CD14-positive monocyte (primary cell): ENCODE data around the gene ABCG2. TPM values are rescaled to one million over a fixed set of nuclear protein-coding genes. Genes with fewer than 3 reads are reported as not detected.

ENCODE experiments used
- DNase-seq, 3 donors: peaks; one replicate each; pipeline ENCODE4 v3.0.0-alpha.2; 2011 to 2022
- H2AFZ ChIP-seq: 2 replicates; pipeline ENCODE4 v1.6.0; 2012; ENCODE audit warnings: mild to moderate bottlenecking, low read depth, low read length, inconsistent platforms; ENCODE audit not compliant: insufficient read depth, poor library complexity, severe bottlenecking
- H3K27ac ChIP-seq, 2 donors: 1 replicate in 1 of 2; 2 replicates in 1 of 2; pipeline ENCODE4 v1.5.1; 2012 to 2013; ENCODE audit warnings: low read length in 2 of 2, control low read depth in 1 of 2, inconsistent platforms in 1 of 2, low read depth in 1 of 2, mild to moderate bottlenecking in 1 of 2
- H3K27me3 ChIP-seq, 2 donors: one replicate each; pipeline versions ENCODE4 v1.6.0 to v1.6.1; 2011 to 2013; ENCODE audit warnings: low read length in 2 of 2; ENCODE audit not compliant: control insufficient read depth in 2 of 2, insufficient read depth in 2 of 2
- H3K36me3 ChIP-seq, 2 donors: replicated peaks in 1 of 2; 1 replicate in 1 of 2; 2 replicates in 1 of 2; pipeline versions ENCODE4 v1.5.1 to v1.6.1; 2012 to 2013; ENCODE audit warnings: low read length in 2 of 2, control low read depth in 1 of 2, inconsistent platforms in 1 of 2, mild to moderate bottlenecking in 1 of 2; ENCODE audit not compliant: insufficient read depth in 2 of 2, control insufficient read depth in 1 of 2
- H3K4me1 ChIP-seq, 2 donors: 1 replicate in 1 of 2; 2 replicates in 1 of 2; pipeline versions ENCODE4 v1.5.1 to v1.6.1; 2012 to 2013; ENCODE audit warnings: low read length in 2 of 2, control low read depth in 1 of 2, inconsistent platforms in 1 of 2, mild to moderate bottlenecking in 1 of 2, moderate library complexity in 1 of 2; ENCODE audit not compliant: insufficient read depth in 2 of 2, control insufficient read depth in 1 of 2
- H3K4me2 ChIP-seq: replicated peaks from 2 replicates; pipeline ENCODE3; 2012; ENCODE audit warnings: low read length, moderate library complexity, mild to moderate bottlenecking; ENCODE audit not compliant: poor library complexity, severe bottlenecking; ENCODE audit errors: extremely low read depth
- H3K4me3 ChIP-seq, 3 experiments: fragments of 200-600 bp in 1 of 3; sonication (generic) in 1 of 3; replicated peaks in 1 of 3; 1 replicate in 2 of 3; 2 replicates in 1 of 3; pipeline ENCODE4 v1.5.1; 2011 to 2013; ENCODE audit warnings: low read length in 3 of 3, mild to moderate bottlenecking in 3 of 3, control low read depth in 2 of 3, low read depth in 2 of 3, inconsistent platforms in 1 of 3, moderate library complexity in 1 of 3
- H3K79me2 ChIP-seq: 2 replicates; pipeline ENCODE4 v1.6.0; 2012; ENCODE audit warnings: mild to moderate bottlenecking, control low read depth, inconsistent platforms, low read length, moderate library complexity; ENCODE audit not compliant: insufficient read depth
- H3K9ac ChIP-seq: 2 replicates; pipeline ENCODE4 v1.6.0; 2017; ENCODE audit warnings: low read length, mild to moderate bottlenecking; ENCODE audit not compliant: insufficient read depth, poor library complexity, severe bottlenecking
- H3K9me3 ChIP-seq, 2 donors: replicated peaks in 1 of 2; 1 replicate in 1 of 2; 2 replicates in 1 of 2; pipeline versions ENCODE4 v1.5.1 to v1.6.1; 2012 to 2013; ENCODE audit warnings: low read length in 2 of 2, control low read depth in 1 of 2; ENCODE audit not compliant: control insufficient read depth in 1 of 2, insufficient read depth in 1 of 2
- H4K20me1 ChIP-seq: 2 replicates; pipeline ENCODE4 v1.6.0; 2012; ENCODE audit warnings: mild to moderate bottlenecking, low read length, control low read depth, moderate library complexity; ENCODE audit not compliant: insufficient read depth
- H3K27ac Mint-ChIP-seq, 7 donors: one replicate each; pipeline ENCODE4 v1.8.0; 2020; ENCODE audit warnings: mild to moderate bottlenecking in 7 of 7, mixed read lengths in 7 of 7, moderate library complexity in 6 of 7, inconsistent platforms in 2 of 7
- H3K27me3 Mint-ChIP-seq, 3 donors: one replicate each; pipeline ENCODE4 v1.8.0; 2021 to 2022; ENCODE audit warnings: low read depth in 3 of 3, mild to moderate bottlenecking in 3 of 3, mixed read lengths in 3 of 3, moderate library complexity in 3 of 3, inconsistent platforms in 1 of 3
- H3K36me3 Mint-ChIP-seq, 2 donors: one replicate each; pipeline ENCODE4 v1.8.0; 2020; ENCODE audit warnings: mixed read lengths in 2 of 2, inconsistent platforms in 1 of 2, mild to moderate bottlenecking in 1 of 2
- H3K4me1 Mint-ChIP-seq: one replicate; pipeline ENCODE4 v1.8.0; 2020; ENCODE audit warnings: mild to moderate bottlenecking, mixed read lengths
- H3K4me3 Mint-ChIP-seq, 2 donors: one replicate each; pipeline ENCODE4 v1.8.0; 2020; ENCODE audit warnings: mild to moderate bottlenecking in 2 of 2, mixed read lengths in 2 of 2, moderate library complexity in 1 of 2
- H3K9me3 Mint-ChIP-seq, 7 donors: one replicate each; pipeline ENCODE4 v1.8.0; 2020 to 2022; ENCODE audit warnings: mixed read lengths in 7 of 7, mild to moderate bottlenecking in 6 of 7, moderate library complexity in 6 of 7, inconsistent platforms in 2 of 7
- CTCF ChIP-seq: fragments of 200-600 bp; IDR thresholded peaks from one replicate; pipeline ENCODE4 v1.8.0; 2022; ENCODE audit warnings: antibody characterized with exemption, mild to moderate bottlenecking
- WGBS: methylation state at CpG from one replicate; pipeline ENCODE4 v1.1.5; 2013; ENCODE audit warnings: missing lambda C conversion rate; ENCODE audit not compliant: insufficient coverage; 5-methylcytosine and 5-hydroxymethylcytosine counted together
- intact Hi-C, 2 donors: fragments of 100-400 bp; cut with micrococcal nuclease; formaldehyde crosslinking; loops; one replicate each; pipeline versions ENCODE4 v1.15.0 to v1.15.1; 2023
- polyA plus RNA-seq, 3 donors: library from polyadenylated mRNA; depleted of rRNA in 1 of 3; unstranded in 2 of 3; stranded (reverse) in 1 of 3; fragments of 300-500 nt in 2 of 3; fragments of >200 nt in 1 of 3; fragmentation: Illumina TruSeq in 2 of 3; gene quantifications; 1 replicate in 2 of 3; 2 replicates in 1 of 3; pipeline ENCODE4 v1.2.3, GENCODE V29; 2012 to 2021

The ABCG2 gene
- polyA plus RNA-seq, 3 donors: not detected

- Mint-ChIP-seq H3K27me3 (peaks cover 8 to 15% (median 8%) of the 10 kb centered on the region in 3 donors), H3K27ac (no peak overlapping the region), H3K4me1 (peaks cover 10% of the 10 kb centered on the region), H3K4me3 (no peak overlapping the region), H3K9me3 (peaks cover 15 to 25% (median 20%) of the 10 kb centered on the region in 7 donors), H3K36me3 (no peaks in the 10 kb centered on the region)
- H3K27me3 ChIP-seq: peaks cover under 1 to 13% of the 10 kb centered on the region in 2 donors
- no peak overlapping the region for H3K4me3 ChIP-seq
- H2AFZ ChIP-seq: no peak overlapping the region
- H3K9me3 ChIP-seq: peaks cover 15 to 18% of the 10 kb centered on the region in 2 donors
- no peaks in the 10 kb centered on the region for H3K36me3 ChIP-seq
- H3K79me2 ChIP-seq: no peaks in the 10 kb centered on the region
- no peak overlapping the region for H3K27ac ChIP-seq
- no peak for TF ChIP-seq CTCF
- no peaks in the 10 kb centered on the region for H4K20me1 ChIP-seq
- 100% methylated on average over 5 of the region's 6 CpGs for WGBS
- H3K9ac ChIP-seq: no peak overlapping the region
- peaks cover 6 to 9% of the 10 kb centered on the region in 2 donors for H3K4me1 ChIP-seq
- DNase-seq: no peak
- intact Hi-C loops: no loop called here
- no peak overlapping the region for H3K4me2 ChIP-seq
Observed at GRCh38 chr4:88163336-88163735, 4.9 kb upstream of the ABCG2 start.

GRCh38 chr4:88162626-88163025 lies 4.2 kb upstream of the ABCG2 start:
- peaks cover 7 to 20% of the 10 kb centered on the region in 2 donors for H3K27me3 ChIP-seq
- TF ChIP-seq CTCF: no peak
- peak in 1 of 3 donors; percentile 25 for DNase-seq
- Mint-ChIP-seq H3K27me3 (peaks cover 15 to 22% (median 15%) of the 10 kb centered on the region in 3 donors), H3K36me3 (no peaks in the 10 kb centered on the region), H3K27ac (no peak overlapping the region), H3K9me3 (peaks cover 15 to 25% (median 20%) of the 10 kb centered on the region in 7 donors), H3K4me1 (peaks cover 15% of the 10 kb centered on the region), H3K4me3 (no peak overlapping the region)
- peaks cover 15 to 18% of the 10 kb centered on the region in 2 donors for H3K9me3 ChIP-seq
- H3K4me2 ChIP-seq: no peak overlapping the region
- no peaks in the 10 kb centered on the region for H4K20me1 ChIP-seq
- peaks cover 10 to 14% of the 10 kb centered on the region in 2 donors for H3K4me1 ChIP-seq
- H3K4me3 ChIP-seq: no peak overlapping the region
- intact Hi-C loops: no loop called here
- no peak overlapping the region for H3K9ac ChIP-seq
- H2AFZ ChIP-seq: no peak overlapping the region
- H3K27ac ChIP-seq: no peak overlapping the region
- no peaks in the 10 kb centered on the region for H3K79me2 ChIP-seq
- H3K36me3 ChIP-seq: no peaks in the 10 kb centered on the region
